Fibroblast of villous mesenchyme (primary cell): ENCODE results near the gene CHN1. TPM values are rescaled to one million over a fixed set of nuclear protein-coding genes. Genes with fewer than 3 reads are reported as not detected.
A peak's percentile ranks its signal among the peaks of the same experiment; 100 is the strongest.

Experiments
- DNase-seq: peaks from one replicate; pipeline ENCODE4 v3.0.0-alpha.2; 2010; ENCODE audit warnings: low read depth
- H3K4me3 ChIP-seq: 2 replicates; pipeline ENCODE4 v1.5.1; 2011; ENCODE audit warnings: low read depth, mild to moderate bottlenecking, low read length
- total RNA-seq: library from RNA; depleted of rRNA; stranded (reverse); fragments of >200 nt; gene quantifications from 2 replicates; pipeline ENCODE4 v1.2.3, GENCODE V29; 2012
- TF ChIP-seq, protein P1 (sequence below): IDR thresholded peaks from 2 replicates; pipeline ENCODE4 v1.5.1; 2012; ENCODE audit warnings: low read depth, mild to moderate bottlenecking, low read length; ENCODE audit not compliant: insufficient read depth

CHN1 gene
- total RNA-seq, 1 donor = 45.3 TPM

- TF ChIP-seq, protein P1, sequence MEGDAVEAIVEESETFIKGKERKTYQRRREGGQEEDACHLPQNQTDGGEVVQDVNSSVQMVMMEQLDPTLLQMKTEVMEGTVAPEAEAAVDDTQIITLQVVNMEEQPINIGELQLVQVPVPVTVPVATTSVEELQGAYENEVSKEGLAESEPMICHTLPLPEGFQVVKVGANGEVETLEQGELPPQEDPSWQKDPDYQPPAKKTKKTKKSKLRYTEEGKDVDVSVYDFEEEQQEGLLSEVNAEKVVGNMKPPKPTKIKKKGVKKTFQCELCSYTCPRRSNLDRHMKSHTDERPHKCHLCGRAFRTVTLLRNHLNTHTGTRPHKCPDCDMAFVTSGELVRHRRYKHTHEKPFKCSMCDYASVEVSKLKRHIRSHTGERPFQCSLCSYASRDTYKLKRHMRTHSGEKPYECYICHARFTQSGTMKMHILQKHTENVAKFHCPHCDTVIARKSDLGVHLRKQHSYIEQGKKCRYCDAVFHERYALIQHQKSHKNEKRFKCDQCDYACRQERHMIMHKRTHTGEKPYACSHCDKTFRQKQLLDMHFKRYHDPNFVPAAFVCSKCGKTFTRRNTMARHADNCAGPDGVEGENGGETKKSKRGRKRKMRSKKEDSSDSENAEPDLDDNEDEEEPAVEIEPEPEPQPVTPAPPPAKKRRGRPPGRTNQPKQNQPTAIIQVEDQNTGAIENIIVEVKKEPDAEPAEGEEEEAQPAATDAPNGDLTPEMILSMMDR = no peak
- no peak for DNase-seq
Measured at GRCh38 chr2:174791020-174791419, 214.2 kb downstream of the CHN1 start.

DNA sequence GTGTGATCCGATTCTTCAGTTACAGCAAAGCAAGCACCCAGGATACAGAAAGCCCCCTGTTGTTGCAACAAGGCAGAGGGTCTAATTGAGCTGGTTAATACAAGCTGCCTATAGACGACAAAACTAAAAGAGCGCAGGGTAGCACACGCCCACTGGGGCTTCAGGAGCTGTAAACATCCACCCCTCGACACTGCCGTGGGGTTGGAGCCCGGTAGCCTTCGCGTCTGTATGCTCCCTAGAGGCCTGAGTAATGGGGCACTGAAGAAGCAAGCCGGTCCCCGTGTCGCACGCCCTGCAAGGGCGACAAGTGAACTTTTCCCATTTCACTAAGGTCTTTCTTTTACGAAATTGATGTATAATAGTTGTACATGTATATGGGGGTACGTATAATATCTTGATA lies 216.2 kb downstream of the CHN1 start:
- TF ChIP-seq, protein P1 = no peak

More at GRCh38 chr2:174791020-174791419, 214.2 kb downstream of the CHN1 start:
- no peak overlapping the region for H3K4me3 ChIP-seq

GRCh38 chr2:174788291-174788929 lies 216.8 kb downstream of the CHN1 start:
- H3K4me3 ChIP-seq = no peak overlapping the region
- DNase-seq = peak; percentile 72
- TF ChIP-seq, protein P1 = no peak

More for the DNA sequence above, 216.2 kb downstream of the CHN1 start:
- no peak overlapping the region for H3K4me3 ChIP-seq
- no peak for DNase-seq

GRCh38 chr2:174787487-174788205 lies 217.5 kb downstream of the CHN1 start:
- H3K4me3 ChIP-seq = no peak overlapping the region
- TF ChIP-seq, protein P1 = no peak
- DNase-seq = peak; percentile 100

DNA sequence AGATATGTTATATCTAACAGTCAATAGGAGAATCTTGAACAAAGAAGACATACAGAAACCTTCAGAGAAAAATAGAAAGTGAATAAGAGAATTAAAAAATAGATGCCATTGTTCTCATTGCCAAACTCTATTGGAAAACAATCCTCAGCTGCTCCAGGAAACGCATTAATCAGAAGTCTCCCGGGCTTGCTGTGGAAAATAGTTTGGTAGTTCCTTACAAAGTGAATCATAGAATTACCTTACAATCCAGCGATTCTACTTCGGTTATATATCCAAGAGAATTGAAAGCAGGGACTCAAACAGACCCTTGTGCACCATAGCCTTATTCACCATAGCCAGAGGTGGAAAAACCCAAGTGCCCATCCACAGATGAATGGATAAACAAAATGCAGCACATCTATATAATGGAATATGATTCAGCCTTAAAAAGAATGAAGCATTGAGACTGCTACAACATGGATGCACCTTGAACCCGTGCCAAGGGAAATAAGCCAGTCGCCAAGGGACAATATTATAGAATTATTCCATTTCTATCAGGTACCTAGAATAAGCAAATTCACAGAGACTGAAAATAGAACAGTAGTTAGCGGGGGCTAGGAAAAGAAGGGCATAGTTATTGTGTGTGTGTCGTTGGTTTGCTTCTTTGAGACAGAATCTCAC lies 219.0 kb downstream of the CHN1 start:
- TF ChIP-seq, protein P1 = no peak
- H3K4me3 ChIP-seq = no peak overlapping the region
- DNase-seq = no peak

DNA sequence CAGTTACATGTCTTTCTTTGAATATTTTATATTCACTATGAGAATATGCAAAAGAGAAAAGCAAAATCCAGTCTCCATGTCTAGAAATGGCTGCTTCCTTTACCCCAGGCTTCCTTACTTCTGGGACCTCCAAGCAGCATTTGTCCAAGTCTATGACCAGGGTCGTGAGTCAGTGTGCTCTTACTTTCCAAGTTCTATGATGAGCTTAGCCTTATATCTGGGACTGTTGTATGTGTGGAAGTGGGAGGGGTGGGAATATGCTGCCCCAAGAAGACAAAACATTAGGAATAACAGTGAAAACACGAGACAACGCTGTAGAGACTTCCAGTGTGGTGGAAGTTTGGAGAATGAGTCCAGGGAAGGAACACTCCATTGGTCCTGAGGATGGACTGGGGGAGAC lies 219.7 kb downstream of the CHN1 start:
- no peak for DNase-seq
- H3K4me3 ChIP-seq = no peak overlapping the region

More for the DNA sequence above, 219.7 kb downstream of the CHN1 start:
- TF ChIP-seq, protein P1 = no peak
